Spleen (tissue), 7 donors: ENCODE results near the gene NHLRC4.

ENCODE experiments used
- POLR2A ChIP-seq, 3 donors: fragments of 450-650 bp; IDR thresholded peaks; one replicate each; pipeline ENCODE4 v1.5.1; 2017; ENCODE audit warnings: antibody characterized with exemption in 3 of 3, mild to moderate bottlenecking in 1 of 3
- TF ChIP-seq, protein P1 (sequence below), 11 experiments: fragments of 200-600 bp in 7 of 11; fragments of 450-650 bp in 4 of 11; sonication (generic) in 4 of 11; IDR thresholded peaks in 8 of 11; conservative IDR thresholded peaks in 3 of 11; 1 replicate in 7 of 11; 2 replicates in 4 of 11; pipeline versions ENCODE4 v1.4.0 to v1.8.0; 2016 to 2021; ENCODE audit warnings: antibody characterized with exemption in 11 of 11, inconsistent platforms in 4 of 11, mild to moderate bottlenecking in 1 of 11
- donor health status: DM: no; HTN: no; CAD: no; lungs with moderate emphysema.
- donor health status: DM: no; HTN: no; CAD: no.
- donor health status: DM: no; HTN: no; CAD: no.

DNA sequence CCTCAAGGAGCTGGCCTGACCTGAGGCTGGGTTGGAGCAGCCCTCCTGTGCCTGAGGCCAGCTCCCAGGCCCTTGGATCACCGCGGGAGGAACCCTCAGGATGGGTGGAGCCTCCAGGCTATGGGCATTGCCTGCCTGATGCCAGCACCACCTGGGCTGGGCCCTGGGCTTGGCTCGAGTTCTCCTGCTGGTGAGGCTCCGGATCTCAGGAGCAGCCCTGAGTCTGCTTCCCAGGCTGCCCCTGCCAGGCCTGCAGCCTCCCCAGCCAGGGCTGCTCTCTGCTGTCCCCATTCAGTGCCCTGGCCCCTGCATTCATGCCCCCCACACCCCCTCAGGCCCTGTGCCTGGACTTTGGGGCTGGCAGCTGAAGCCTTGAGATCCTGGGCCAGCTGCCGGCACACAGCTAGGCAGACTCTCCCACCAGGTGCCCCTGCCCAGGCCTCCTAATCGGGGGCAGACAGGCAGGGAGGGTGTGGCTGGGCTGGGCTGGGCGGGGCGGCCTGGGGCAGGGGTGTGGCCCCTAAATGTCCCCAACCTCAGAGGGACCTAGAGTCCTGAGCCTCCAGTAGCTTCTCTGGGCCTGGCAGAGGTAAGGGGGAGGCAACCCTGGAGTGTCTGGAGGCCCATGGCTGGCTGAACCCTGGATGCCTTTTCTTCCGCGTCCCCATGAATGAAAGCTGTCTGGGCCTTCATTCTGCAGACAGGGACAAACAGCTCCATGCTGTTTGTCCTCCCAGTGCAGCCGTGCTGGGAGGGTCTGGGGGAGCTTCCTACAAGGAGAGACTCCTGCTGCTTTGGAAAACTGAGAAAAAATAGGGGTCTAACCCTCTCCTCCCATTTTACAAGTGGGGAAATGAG, 1.8 kb downstream of the NHLRC4 start:
- no peak for TF ChIP-seq POLR2A (IDR thresholded peaks at IDR 0.05)
- TF ChIP-seq, protein P1, sequence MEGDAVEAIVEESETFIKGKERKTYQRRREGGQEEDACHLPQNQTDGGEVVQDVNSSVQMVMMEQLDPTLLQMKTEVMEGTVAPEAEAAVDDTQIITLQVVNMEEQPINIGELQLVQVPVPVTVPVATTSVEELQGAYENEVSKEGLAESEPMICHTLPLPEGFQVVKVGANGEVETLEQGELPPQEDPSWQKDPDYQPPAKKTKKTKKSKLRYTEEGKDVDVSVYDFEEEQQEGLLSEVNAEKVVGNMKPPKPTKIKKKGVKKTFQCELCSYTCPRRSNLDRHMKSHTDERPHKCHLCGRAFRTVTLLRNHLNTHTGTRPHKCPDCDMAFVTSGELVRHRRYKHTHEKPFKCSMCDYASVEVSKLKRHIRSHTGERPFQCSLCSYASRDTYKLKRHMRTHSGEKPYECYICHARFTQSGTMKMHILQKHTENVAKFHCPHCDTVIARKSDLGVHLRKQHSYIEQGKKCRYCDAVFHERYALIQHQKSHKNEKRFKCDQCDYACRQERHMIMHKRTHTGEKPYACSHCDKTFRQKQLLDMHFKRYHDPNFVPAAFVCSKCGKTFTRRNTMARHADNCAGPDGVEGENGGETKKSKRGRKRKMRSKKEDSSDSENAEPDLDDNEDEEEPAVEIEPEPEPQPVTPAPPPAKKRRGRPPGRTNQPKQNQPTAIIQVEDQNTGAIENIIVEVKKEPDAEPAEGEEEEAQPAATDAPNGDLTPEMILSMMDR (IDR thresholded peaks at IDR 0.05 in 8 of 11, conservative IDR thresholded peaks at IDR 0.05 in 3 of 11), result no peak
